OCI-LY1 (cell line): ENCODE data around the gene FXYD1.

ENCODE experiments used
- H2AFZ ChIP-seq: fragments of 200-600 bp; sonication (generic), shearing (Covaris generic); 2 replicates; pipeline ENCODE4 v1.6.0; 2014; ENCODE audit warnings: antibody characterized with exemption, mild to moderate bottlenecking, low read length
- H3F3A ChIP-seq: fragments of 200-600 bp; sonication (generic), shearing (Covaris generic); 2 replicates; pipeline ENCODE4 v1.6.0; 2014; ENCODE audit warnings: mild to moderate bottlenecking, antibody characterized with exemption, low read length, moderate library complexity; ENCODE audit not compliant: insufficient read depth
- H3K27ac ChIP-seq: fragments of 200-600 bp; sonication (generic); 2 replicates; pipeline ENCODE4 v1.5.1; 2014; ENCODE audit warnings: low read length, mixed run types, mild to moderate bottlenecking, low read depth; ENCODE audit not compliant: poor library complexity, severe bottlenecking
- H3K27me3 ChIP-seq: fragments of 200-600 bp; sonication (generic); 2 replicates; pipeline ENCODE4 v1.6.0; 2014; ENCODE audit warnings: antibody characterized with exemption, mild to moderate bottlenecking, low read length, moderate library complexity; ENCODE audit not compliant: insufficient read depth
- H3K36me3 ChIP-seq: fragments of 200-600 bp; sonication (generic); 2 replicates; pipeline ENCODE4 v1.6.1; 2014; ENCODE audit warnings: mild to moderate bottlenecking, antibody characterized with exemption, low read length, moderate library complexity, mixed read lengths; ENCODE audit not compliant: insufficient read depth
- H3K4me1 ChIP-seq: fragments of 200-600 bp; sonication (generic); 2 replicates; pipeline ENCODE4 v1.5.1; 2014; ENCODE audit warnings: mild to moderate bottlenecking, low read length, moderate library complexity; ENCODE audit not compliant: insufficient read depth, severe bottlenecking
- H3K4me2 ChIP-seq: fragments of 200-600 bp; sonication (generic), shearing (Covaris generic); 2 replicates; pipeline ENCODE4 v1.6.1; 2014; ENCODE audit warnings: low read length
- H3K4me3 ChIP-seq: fragments of 200-600 bp; sonication (generic); 2 replicates; pipeline ENCODE4 v1.5.1; 2014; ENCODE audit warnings: low read length, low read depth, mild to moderate bottlenecking, mixed read lengths; ENCODE audit not compliant: poor library complexity, severe bottlenecking
- H3K79me2 ChIP-seq: fragments of 200-600 bp; shearing (Covaris generic); 2 replicates; pipeline ENCODE4 v1.6.1; 2016; ENCODE audit warnings: mixed run types, low read length, mixed read lengths; ENCODE audit not compliant: insufficient read depth
- H3K9ac ChIP-seq: fragments of 200-600 bp; sonication (generic), shearing (Covaris generic); 2 replicates; pipeline ENCODE4 v1.6.1; 2014; ENCODE audit warnings: mild to moderate bottlenecking, low read length, mixed read lengths
- H3K9me2 ChIP-seq: fragments of 200-600 bp; sonication (generic), shearing (Covaris generic); 2 replicates; pipeline ENCODE4 v1.6.1; 2014; ENCODE audit warnings: low read depth, mild to moderate bottlenecking, low read length, mixed read lengths
- H3K9me3 ChIP-seq: fragments of 200-600 bp; shearing (Covaris generic); 2 replicates; pipeline ENCODE4 v1.6.1; 2014; ENCODE audit warnings: low read length, mixed read lengths
- H4K20me1 ChIP-seq: fragments of 200-600 bp; sonication (generic), shearing (Covaris generic); 2 replicates; pipeline ENCODE4 v1.6.0; 2016; ENCODE audit warnings: mild to moderate bottlenecking, low read length; ENCODE audit not compliant: insufficient read depth
- EZH2 ChIP-seq: fragments of 200-600 bp; sonication (generic), shearing (Covaris generic); IDR thresholded peaks from 2 replicates; pipeline ENCODE4 v1.8.0; 2017; ENCODE audit warnings: borderline replicate concordance, mixed run types, mild to moderate bottlenecking, antibody characterized with exemption, low read length, moderate library complexity, mixed read lengths
- TF ChIP-seq, protein P1 (sequence below): fragments of 200-600 bp; sonication (generic), shearing (Covaris generic); IDR thresholded peaks from 2 replicates; pipeline ENCODE4 v1.5.1; 2017; ENCODE audit warnings: mild to moderate bottlenecking, antibody characterized with exemption, low read length, moderate library complexity, mixed read lengths

The FXYD1 gene

DNA sequence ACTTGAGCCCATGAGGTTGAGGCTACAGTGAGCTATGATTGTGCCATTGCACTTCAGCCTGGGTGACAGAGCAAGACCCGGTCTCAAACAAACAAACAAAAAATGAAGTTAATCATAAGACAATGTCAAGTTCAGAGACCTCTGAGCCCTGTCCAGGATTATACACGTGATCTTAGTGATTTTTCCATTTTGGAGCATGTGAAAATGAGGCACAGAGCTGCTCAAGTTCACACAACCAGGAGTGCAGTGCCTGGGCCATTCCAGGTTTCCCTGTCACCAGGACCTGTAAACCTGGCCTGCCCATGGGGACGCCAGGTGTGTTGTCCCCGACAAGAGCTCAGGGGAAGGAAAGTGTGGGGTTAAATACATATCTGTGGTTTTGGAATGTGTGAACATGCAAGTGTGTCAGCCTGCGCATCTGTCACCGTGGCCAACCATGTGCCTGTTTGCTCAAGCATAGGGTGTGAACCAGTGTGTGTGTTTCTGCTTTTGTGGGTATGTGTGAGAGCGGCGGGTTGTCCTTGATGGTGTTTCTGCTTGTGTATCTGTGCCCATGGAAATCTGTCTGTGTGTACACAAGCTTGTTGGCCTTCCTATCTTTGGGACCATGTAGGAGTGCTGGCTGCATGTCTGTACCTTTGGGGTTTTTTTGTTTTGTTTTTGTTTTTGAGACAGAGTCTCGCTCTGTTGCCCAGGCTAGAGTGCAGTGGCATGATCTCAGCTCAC, 1.5 kb upstream of the FXYD1 start:
- Histone ChIP-seq H2AFZ (no peak overlapping the region), H3K9me3 (no peaks in the 10 kb centered on the region), H4K20me1 (no peaks in the 10 kb centered on the region), H3K4me3 (no peak overlapping the region), H3K79me2 (no peaks in the 10 kb centered on the region), H3K27me3 (no peaks in the 10 kb centered on the region; the same call in 1 of the 2 replicates), H3K9me2 (no peaks in the 10 kb centered on the region), H3K9ac (no peak overlapping the region), H3K27ac (no peak overlapping the region), H3K4me2 (no peak overlapping the region), H3K36me3 (no peaks in the 10 kb centered on the region), H3F3A (no peaks in the 10 kb centered on the region; the same call in 1 of the 2 replicates), H3K4me1 (peaks cover 8% of the 10 kb centered on the region)
- TF ChIP-seq, protein P1, sequence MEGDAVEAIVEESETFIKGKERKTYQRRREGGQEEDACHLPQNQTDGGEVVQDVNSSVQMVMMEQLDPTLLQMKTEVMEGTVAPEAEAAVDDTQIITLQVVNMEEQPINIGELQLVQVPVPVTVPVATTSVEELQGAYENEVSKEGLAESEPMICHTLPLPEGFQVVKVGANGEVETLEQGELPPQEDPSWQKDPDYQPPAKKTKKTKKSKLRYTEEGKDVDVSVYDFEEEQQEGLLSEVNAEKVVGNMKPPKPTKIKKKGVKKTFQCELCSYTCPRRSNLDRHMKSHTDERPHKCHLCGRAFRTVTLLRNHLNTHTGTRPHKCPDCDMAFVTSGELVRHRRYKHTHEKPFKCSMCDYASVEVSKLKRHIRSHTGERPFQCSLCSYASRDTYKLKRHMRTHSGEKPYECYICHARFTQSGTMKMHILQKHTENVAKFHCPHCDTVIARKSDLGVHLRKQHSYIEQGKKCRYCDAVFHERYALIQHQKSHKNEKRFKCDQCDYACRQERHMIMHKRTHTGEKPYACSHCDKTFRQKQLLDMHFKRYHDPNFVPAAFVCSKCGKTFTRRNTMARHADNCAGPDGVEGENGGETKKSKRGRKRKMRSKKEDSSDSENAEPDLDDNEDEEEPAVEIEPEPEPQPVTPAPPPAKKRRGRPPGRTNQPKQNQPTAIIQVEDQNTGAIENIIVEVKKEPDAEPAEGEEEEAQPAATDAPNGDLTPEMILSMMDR = no peak
- TF ChIP-seq EZH2 = no peak

DNA sequence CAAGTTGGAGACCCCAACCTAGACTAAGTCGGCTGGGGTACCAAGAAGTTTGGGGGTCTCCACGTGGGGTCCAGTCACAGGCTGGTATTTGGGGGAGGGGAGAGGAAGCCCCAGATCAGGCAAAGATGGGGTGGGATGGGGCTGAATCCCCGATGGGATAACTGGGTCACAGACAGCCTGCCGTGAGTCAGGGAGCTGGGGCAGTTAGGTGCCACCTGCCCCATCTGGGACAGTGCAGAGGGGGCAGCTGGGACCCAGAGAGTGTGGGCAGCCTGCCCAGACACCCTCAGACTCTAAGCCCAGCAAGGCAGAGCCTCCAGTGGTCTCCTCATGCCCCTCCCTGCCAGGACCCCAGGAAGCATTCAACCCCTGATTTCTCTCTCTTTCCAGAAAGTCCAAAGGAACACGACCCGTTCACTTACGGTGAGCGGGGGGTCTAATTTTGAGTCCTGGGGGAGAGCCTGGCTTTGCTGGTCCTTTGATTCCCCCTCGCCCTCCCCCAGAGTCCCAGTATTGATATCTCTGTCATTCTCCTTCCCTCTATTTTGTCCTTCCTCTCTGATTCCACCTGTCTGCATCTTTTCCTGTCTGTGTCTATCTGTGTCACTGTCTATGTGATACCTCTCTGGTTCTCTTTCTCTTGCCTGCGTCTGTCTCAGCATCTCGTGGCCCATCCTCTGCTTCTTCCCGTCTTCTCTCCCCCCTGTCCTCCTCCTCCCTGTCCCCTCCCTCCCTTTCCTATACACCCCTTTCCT, 1.8 kb downstream of the FXYD1 start:
- Histone ChIP-seq H3K36me3 (no peaks in the 10 kb centered on the region), H3K4me1 (peaks cover 15% of the 10 kb centered on the region), H4K20me1 (no peaks in the 10 kb centered on the region), H3K9me2 (no peaks in the 10 kb centered on the region), H3K9me3 (no peaks in the 10 kb centered on the region), H3F3A (no peaks in the 10 kb centered on the region; the same call in 1 of the 2 replicates), H3K9ac (no peak overlapping the region), H3K27me3 (no peaks in the 10 kb centered on the region), H3K79me2 (no peaks in the 10 kb centered on the region), H3K27ac (no peak overlapping the region), H3K4me2 (0 out of 2 replicates have a peak overlapping the region, but pooled peaks have one; percentile 38), H2AFZ (no peak overlapping the region), H3K4me3 (no peak overlapping the region)
- TF ChIP-seq EZH2 = no peak
- TF ChIP-seq, protein P1 = no peak

DNA sequence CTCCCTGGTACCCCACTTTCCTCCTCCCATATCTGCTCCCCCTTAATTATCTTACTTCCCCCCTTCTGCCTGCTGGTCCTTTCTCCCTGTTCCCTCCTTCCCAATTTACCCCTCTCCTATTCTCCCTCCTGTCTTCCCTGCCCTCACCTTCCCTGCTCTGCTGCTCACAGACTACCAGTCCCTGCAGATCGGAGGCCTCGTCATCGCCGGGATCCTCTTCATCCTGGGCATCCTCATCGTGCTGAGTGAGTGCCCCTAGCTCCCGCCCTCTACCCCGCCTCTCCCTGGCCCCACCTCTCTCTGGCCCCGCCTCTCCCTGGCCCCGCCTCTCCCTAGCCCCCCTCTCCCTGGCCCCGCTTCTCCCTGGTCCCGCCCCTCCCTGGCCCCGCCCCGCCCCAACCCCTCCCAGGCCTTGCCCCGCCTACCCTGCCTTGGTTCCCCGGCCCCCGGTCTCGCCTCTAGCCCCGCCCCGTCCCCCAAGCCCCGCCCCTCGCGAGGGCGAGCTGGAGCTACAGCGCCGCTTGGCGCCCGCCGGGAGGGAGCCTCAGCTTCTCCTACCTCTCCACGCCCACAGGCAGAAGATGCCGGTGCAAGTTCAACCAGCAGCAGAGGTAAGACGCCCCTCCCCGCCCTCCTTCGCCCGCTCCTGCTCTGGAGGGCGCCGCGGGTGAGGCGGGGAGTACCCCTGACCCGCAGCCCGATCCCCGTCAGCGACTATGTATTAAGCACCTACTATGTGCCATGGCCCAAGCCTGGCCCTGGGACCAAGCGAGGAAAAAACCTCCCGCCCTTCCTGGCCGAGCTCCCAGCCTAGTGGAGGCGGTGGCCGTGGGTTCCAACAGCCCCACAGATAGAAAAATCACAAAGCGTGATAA, 2.6 kb downstream of the FXYD1 start:
- Histone ChIP-seq H3K9ac (peak overlapping the region; percentile 28; the same call in 1 of the 2 replicates), H3K4me2 (peak overlapping the region; percentile 62), H2AFZ (no peak overlapping the region), H3K27me3 (no peaks in the 10 kb centered on the region), H4K20me1 (no peaks in the 10 kb centered on the region), H3K27ac (peak overlapping the region; percentile 37), H3F3A (no peaks in the 10 kb centered on the region; the same call in 1 of the 2 replicates), H3K9me2 (no peaks in the 10 kb centered on the region), H3K9me3 (no peaks in the 10 kb centered on the region), H3K4me1 (peaks cover 15% of the 10 kb centered on the region), H3K4me3 (peak overlapping the region; percentile 44), H3K79me2 (no peaks in the 10 kb centered on the region), H3K36me3 (no peaks in the 10 kb centered on the region)
- no peak for TF ChIP-seq EZH2
- TF ChIP-seq, protein P1 = peak; percentile 61
